K562 (cell line): ENCODE results near the gene ZNF407. TPM values are rescaled to one million over a fixed set of nuclear protein-coding genes. Genes with fewer than 3 reads are reported as not detected.

Experiments
- ATAC-seq: fragments of 200-7000 bp; cut with Tn5 transposase; 3 replicates; pipeline ENCODE4 v1.9.1; 2020; ENCODE audit warnings: moderate library complexity
- BruUV-seq: library from RNA; stranded (reverse); fragments of 400-500 nt; replicated peaks from 2 replicates; lab custom pipeline; 2021; lab: Mats Ljungman, UMichigan
- CTCF ChIA-PET: fragments of 300-600 bp; formaldehyde crosslinking; extraction: SDS; loops from one replicate; lab custom pipeline; 2021; ENCODE audit warnings: low intra/inter-chr PET ratio; lab: Yijun Ruan, JAX
- POLR2A ChIA-PET: fragments of 300-600, 350-650 bp; sonication (Branson Sonifier 250); formaldehyde crosslinking; extraction: SDS; loops from one replicate; lab custom pipeline; 2021; ENCODE audit warnings: antibody characterized with exemption, inconsistent platforms; lab: Yijun Ruan, JAX
- DNase-seq, 4 experiments: peaks; one replicate each; pipeline versions ENCODE4 v3.0.0 to v3.0.0-alpha.2; 2011 to 2018; ENCODE audit warnings: low spot score in 3 of 4, mixed read lengths in 3 of 4; ENCODE audit errors: extremely low read depth in 1 of 4
- FAIRE-seq: peaks from 2 replicates; lab custom pipeline; 2011; peaks lifted over from hg19 to GRCh38; lab: Jason Lieb, UNC
- H2AFZ ChIP-seq: 2 replicates; pipeline ENCODE4 v1.6.0; 2011; ENCODE audit warnings: low read depth, low read length, control low read depth, inconsistent platforms
- H3K27ac ChIP-seq: fragments of 200-600 bp; 3 replicates; pipeline ENCODE4 v1.8.0; 2011; ENCODE audit warnings: low read depth, mild to moderate bottlenecking, control low read depth, inconsistent platforms, low read length, moderate library complexity, mixed read lengths; ENCODE audit errors: extremely low read depth
- H3K27me3 ChIP-seq, 2 experiments: fragments of 300-600 bp in 1 of 2; 2 replicates in 1 of 2; 3 replicates in 1 of 2; pipeline versions ENCODE4 v1.6.0 to v1.8.0; 2011; ENCODE audit warnings: inconsistent platforms in 2 of 2, low read length in 2 of 2, mild to moderate bottlenecking in 1 of 2, mixed read lengths in 1 of 2, moderate library complexity in 1 of 2; ENCODE audit not compliant: control insufficient read depth in 2 of 2, insufficient read depth in 2 of 2
- H3K36me3 ChIP-seq: fragments of 300-600 bp; 3 replicates; pipeline ENCODE4 v1.8.0; 2011; ENCODE audit warnings: mild to moderate bottlenecking, low read length, inconsistent platforms; ENCODE audit not compliant: control insufficient read depth, insufficient read depth
- H3K4me1 ChIP-seq, 2 experiments: fragments of 200-600 bp in 1 of 2; replicated peaks in 1 of 2; 2 replicates in 1 of 2; 3 replicates in 1 of 2; pipeline versions ENCODE4 v1.5.1 to v1.8.0; 2011; ENCODE audit warnings: inconsistent platforms in 2 of 2, low read length in 2 of 2, mild to moderate bottlenecking in 1 of 2, mixed read lengths in 1 of 2, moderate library complexity in 1 of 2; ENCODE audit not compliant: control insufficient read depth in 2 of 2, insufficient read depth in 2 of 2
- H3K4me2 ChIP-seq: 2 replicates; pipeline ENCODE4 v1.6.1; 2011; ENCODE audit warnings: low read length, control low read depth, inconsistent platforms, mixed read lengths; ENCODE audit not compliant: insufficient read depth
- H3K4me3 ChIP-seq: fragments of 200-600 bp; sonication (generic), shearing (Covaris generic); 2 replicates; pipeline ENCODE4 v1.5.1; 2016; ENCODE audit warnings: control low read depth, inconsistent platforms
- H3K79me2 ChIP-seq: fragments of 200-600 bp; 3 replicates; pipeline ENCODE4 v1.8.0; 2011; ENCODE audit warnings: low read length, inconsistent platforms; ENCODE audit not compliant: control insufficient read depth, insufficient read depth
- H3K9ac ChIP-seq, 2 experiments: 2 replicates each; pipeline versions ENCODE4 v1.6.0 to v1.6.1; 2011; ENCODE audit warnings: low read depth in 2 of 2, low read length in 2 of 2, control low read depth in 1 of 2, inconsistent platforms in 1 of 2, mild to moderate bottlenecking in 1 of 2, mixed read lengths in 1 of 2; ENCODE audit not compliant: insufficient read depth in 1 of 2
- H3K9me1 ChIP-seq: one replicate; pipeline ENCODE4 v1.6.0; 2011; ENCODE audit warnings: inconsistent platforms, mild to moderate bottlenecking, low read length, moderate library complexity; ENCODE audit not compliant: control insufficient read depth, insufficient read depth
- H3K9me3 ChIP-seq: replicated peaks from 2 replicates; pipeline ENCODE4 v1.5.1; 2011; ENCODE audit warnings: low read depth, low read length, inconsistent platforms; ENCODE audit not compliant: control insufficient read depth, insufficient read depth
- H4K20me1 ChIP-seq: replicated peaks from 2 replicates; pipeline ENCODE4 v1.6.1; 2011; ENCODE audit warnings: low read length, inconsistent platforms, mixed read lengths; ENCODE audit not compliant: control insufficient read depth, insufficient read depth
- ARHGAP35 ChIP-seq: fragments of 450-650 bp; IDR thresholded peaks from 2 replicates; pipeline ENCODE4 v1.6.1; 2018; ENCODE audit not compliant: partially characterized antibody
- BHLHE40 ChIP-seq: IDR thresholded peaks from 2 replicates; pipeline ENCODE4 v1.6.1; 2011; ENCODE audit warnings: low read length, improper control_type of control experiment
- EWSR1 ChIP-seq: fragments of 450-650 bp; IDR thresholded peaks from 2 replicates; pipeline ENCODE4 v1.6.1; 2018; ENCODE audit warnings: borderline replicate concordance, mild to moderate bottlenecking, low read depth, moderate library complexity; ENCODE audit not compliant: partially characterized antibody
- MLLT1 ChIP-seq, 2 experiments: fragments of 450-650 bp; IDR thresholded peaks; 2 replicates each; pipeline ENCODE4 v1.6.1; 2016
- POLR2A ChIP-seq: fragments of 450-650 bp; conservative IDR thresholded peaks from 2 replicates; pipeline ENCODE4 v1.6.1; 2016
- RAD51 ChIP-seq: fragments of 450-650 bp; IDR thresholded peaks from 2 replicates; pipeline ENCODE4 v1.7.1; 2016; ENCODE audit warnings: low read depth, mild to moderate bottlenecking, borderline replicate concordance
- SMARCC2 ChIP-seq: fragments of 450-650 bp; IDR thresholded peaks from 2 replicates; pipeline ENCODE4 v1.6.1; 2017; ENCODE audit warnings: antibody characterized with exemption, moderate library complexity, mild to moderate bottlenecking, low read depth
- TEAD1 ChIP-seq, 2 experiments: fragments of 450-650 bp in 1 of 2; sonication (generic) in 1 of 2; formaldehyde crosslinking; IDR thresholded peaks; 2 replicates each; pipeline versions ENCODE4 v1.4.0 to v1.8.0; 2020 to 2022; ENCODE audit warnings: mild to moderate bottlenecking in 2 of 2, missing genetic modification reagents in 1 of 2
- ZBTB33 ChIP-seq: sonication (generic); formaldehyde crosslinking; IDR thresholded peaks from 2 replicates; pipeline ENCODE4 v1.8.1; 2023; ENCODE audit warnings: mild to moderate bottlenecking, missing genetic modification reagents
- ZNF175 ChIP-seq: fragments of 200-800 bp; sonication (Bioruptor generic); IDR thresholded peaks from 2 replicates; pipeline ENCODE4 v1.6.1; 2016; ENCODE audit warnings: low read depth, mild to moderate bottlenecking, missing genetic modification characterization, missing compliant biosample characterization
- WGBS: fragments of 100-300 bp; shearing (Covaris generic); methylation state at CpG from one replicate; pipeline ENCODE4 v1.1.6; 2016; ENCODE audit warnings: low coverage, mixed read lengths; ENCODE audit not compliant: insufficient coverage; ENCODE audit errors: missing lambda C conversion rate; 5-methylcytosine and 5-hydroxymethylcytosine counted together
- in situ Hi-C: fragments of 300-500 bp; cut with MboI; formaldehyde crosslinking; loops from 4 replicates; pipeline ENCODE4 v1.15.0; 2018; ENCODE audit warnings: inconsistent platforms, mixed read lengths
- intact Hi-C: fragments of 100-400 bp; cut with micrococcal nuclease; formaldehyde crosslinking; loops from 2 replicates; pipeline ENCODE4 v1.14.2; 2022
- polyA plus RNA-seq, 8 experiments: library from polyadenylated mRNA; depleted of rRNA in 4 of 8; stranded (reverse) in 5 of 8; unstranded in 3 of 8; fragments of >200 nt; fragmentation: Nextera tagmentation in 2 of 8; fragmentation: Illumina TruSeq in 1 of 8; extraction: Ambion mirVana in 2 of 8; extraction: Trizol in 1 of 8; gene quantifications; 2 replicates each; pipeline versions ENCODE4 v1.2.1 to v1.2.3, GENCODE V29; 2011 to 2014; ENCODE audit warnings: inconsistent platforms in 1 of 8, missing spikeins in 1 of 8
- total RNA-seq, 7 experiments: library from RNA; depleted of rRNA in 6 of 7; stranded (reverse); fragments of >200 nt in 6 of 7; fragmentation: Illumina TruSeq in 2 of 7; extraction: Trizol in 2 of 7; gene quantifications; 2 replicates each; pipeline versions ENCODE4 v1.2.1 to v1.2.3, GENCODE V29; 2011 to 2021; ENCODE audit warnings: low replicate concordance in 1 of 7

The ZNF407 gene
- total and polyA plus RNA-seq, 9 of the 15 experiments (the other 6 are each of a cell fraction or from before 2014, with no cell fraction given) = 0.21 to 5.4 (median 2.3) TPM

- peak; percentile 51; the same call in 1 of the 2 replicates for TF ChIP-seq RAD51
- no peak for TF ChIP-seq POLR2A
- no peak for TF ChIP-seq MLLT1 (IDR thresholded peaks at IDR 0.05)
- TF ChIP-seq BHLHE40 = 0 out of 2 replicates have a peak, but pooled peaks have one; percentile 45
- TF ChIP-seq ARHGAP35 = no peak
- TF ChIP-seq SMARCC2 = no peak
- TF ChIP-seq TEAD1 (CRISPR knock-in tag; IDR thresholded peaks at IDR 0.05) = no peak
- TF ChIP-seq, all 486 proteins: peak for 12
Observed at GRCh38 chr18:75070625-75071483, 473.2 kb downstream of the ZNF407 start (continued).

- intact Hi-C loops = no loop called here
- Histone ChIP-seq H2AFZ (no peak overlapping the region), H3K9me3 (no peaks in the 10 kb centered on the region), H3K9ac (no peak overlapping the region), H3K36me3 (no peaks in the 10 kb centered on the region), H3K79me2 (no peaks in the 10 kb centered on the region), H3K27ac (no peak overlapping the region), H4K20me1 (no peaks in the 10 kb centered on the region), H3K27me3 (peaks cover 0 to 59% of the 10 kb centered on the region in 2 experiments; a peak in 2 of 5 replicates), H3K4me1 (no peaks in the 10 kb centered on the region), H3K9me1 (no peaks in the 10 kb centered on the region), H3K4me3 (no peak overlapping the region)
- no peak for FAIRE-seq
- POLR2A ChIA-PET = interaction anchor here (0.9 kb wide), 1 partner anchor 14 kb away, joined by 4 read pairs; no protein-coding TSS in a partner anchor
- WGBS = 5% methylated on average over 4 of the region's 9 CpGs
- no peak for ATAC-seq
- no peak for DNase-seq
- CTCF ChIA-PET = no interaction called here
- in situ Hi-C loops = no loop called here
- no TSS peak for BruUV-seq
- no peak for TF ChIP-seq POLR2A
- no peak for TF ChIP-seq ZNF175 (CRISPR knock-in tag)
- no peak for TF ChIP-seq EWSR1
- no peak for TF ChIP-seq ZBTB33 (CRISPR knock-in tag)
- TF ChIP-seq, all 486 proteins: peak for 0
- no peak overlapping the region for H3K4me2 ChIP-seq
Observed at GRCh38 chr18:75071484-75071785, 473.8 kb downstream of the ZNF407 start.
